Fibroblast of lung (primary cell): ENCODE measurements around the gene SMC1B. TPM values are rescaled to one million over a fixed set of nuclear protein-coding genes. Genes with fewer than 3 reads are reported as not detected.

Experiments used
- DNase-seq, 2 donors: peaks; one replicate each; pipeline versions ENCODE4 v3.0.0 to v3.0.0-alpha.2; 2010; ENCODE audit warnings: low read depth in 2 of 2
- H2AFZ ChIP-seq: 2 replicates; pipeline ENCODE4 v1.5.1; 2012; ENCODE audit warnings: low read length, control low read depth, inconsistent platforms
- H3K27ac ChIP-seq: 2 replicates; pipeline ENCODE4 v1.5.1; 2011; ENCODE audit warnings: low read length, control low read depth; ENCODE audit not compliant: insufficient read depth
- H3K27me3 ChIP-seq: 2 replicates; pipeline ENCODE4 v1.5.1; 2011; ENCODE audit warnings: mild to moderate bottlenecking, low read length; ENCODE audit not compliant: control insufficient read depth, insufficient read depth
- H3K36me3 ChIP-seq: 2 replicates; pipeline ENCODE4 v1.5.1; 2011; ENCODE audit warnings: low read length; ENCODE audit not compliant: control insufficient read depth, insufficient read depth
- H3K4me1 ChIP-seq: 2 replicates; pipeline ENCODE4 v1.5.1; 2011; ENCODE audit warnings: low read length; ENCODE audit not compliant: control insufficient read depth, insufficient read depth; ENCODE audit errors: extremely low read depth
- H3K4me2 ChIP-seq: 2 replicates; pipeline ENCODE4 v1.5.1; 2011; ENCODE audit warnings: low read length, control low read depth; ENCODE audit not compliant: insufficient read depth; ENCODE audit errors: extremely low read depth
- H3K4me3 ChIP-seq, 4 experiments: fragments of 200-600 bp in 1 of 4; sonication (generic) in 1 of 4; replicated peaks in 1 of 4; 2 replicates each; pipeline ENCODE4 v1.5.1; 2011 to 2016; ENCODE audit warnings: low read length in 4 of 4, low read depth in 3 of 4, mild to moderate bottlenecking in 3 of 4, control low read depth in 2 of 4, inconsistent platforms in 1 of 4, mixed read lengths in 1 of 4; ENCODE audit not compliant: insufficient read depth in 1 of 4; ENCODE audit errors: control extremely low read depth in 1 of 4
- H3K79me2 ChIP-seq: 2 replicates; pipeline ENCODE4 v1.5.1; 2012; ENCODE audit warnings: mild to moderate bottlenecking, low read length, inconsistent platforms; ENCODE audit not compliant: control insufficient read depth, insufficient read depth
- H3K9ac ChIP-seq: 2 replicates; pipeline ENCODE4 v1.5.1; 2011; ENCODE audit warnings: mild to moderate bottlenecking, low read length, control low read depth; ENCODE audit not compliant: insufficient read depth
- H3K9me3 ChIP-seq: 2 replicates; pipeline ENCODE4 v1.5.1; 2012; ENCODE audit warnings: low read depth, low read length; ENCODE audit not compliant: control insufficient read depth, insufficient read depth
- H4K20me1 ChIP-seq: 2 replicates; pipeline ENCODE4 v1.5.1; 2011; ENCODE audit warnings: low read length; ENCODE audit not compliant: control insufficient read depth, insufficient read depth; ENCODE audit errors: extremely low read depth
- EZH2 ChIP-seq: IDR thresholded peaks from 2 replicates; pipeline ENCODE4 v1.5.1; 2012; ENCODE audit warnings: low read length, control low read depth, mild to moderate bottlenecking; ENCODE audit errors: missing control alignments
- polyA plus RNA-seq, 2 donors: library from polyadenylated mRNA; depleted of rRNA in 1 of 2; stranded (reverse) in 1 of 2; unstranded in 1 of 2; fragments of >200 nt; gene quantifications; 2 replicates each; pipeline ENCODE4 v1.2.1, GENCODE V29; 2011 to 2012; ENCODE audit warnings: missing spikeins in 1 of 2
- total RNA-seq: library from RNA; depleted of rRNA; stranded (reverse); fragments of >200 nt; gene quantifications from 2 replicates; pipeline ENCODE4 v1.2.1, GENCODE V29; 2014
- TF ChIP-seq, protein P1 (sequence below), 2 donors: IDR thresholded peaks in 1 of 2; conservative IDR thresholded peaks in 1 of 2; 1 replicate in 1 of 2; 2 replicates in 1 of 2; pipeline ENCODE4 v1.5.1; 2011 to 2012; ENCODE audit warnings: low read length in 2 of 2, control low read depth in 1 of 2, inconsistent platforms in 1 of 2, low read depth in 1 of 2, mild to moderate bottlenecking in 1 of 2

SMC1B gene
- total and polyA plus RNA-seq, 2 donors (not counting 1 experiment from before 2014, with no cell fraction given) = not detected

GRCh38 chr22:45341498-45341897 is 71.9 kb downstream of the SMC1B start:
- H3K9me3 ChIP-seq = no peaks in the 10 kb centered on the region
- H4K20me1 ChIP-seq = no peaks in the 10 kb centered on the region
- H3K36me3 ChIP-seq = peaks cover 3% of the 10 kb centered on the region

DNA sequence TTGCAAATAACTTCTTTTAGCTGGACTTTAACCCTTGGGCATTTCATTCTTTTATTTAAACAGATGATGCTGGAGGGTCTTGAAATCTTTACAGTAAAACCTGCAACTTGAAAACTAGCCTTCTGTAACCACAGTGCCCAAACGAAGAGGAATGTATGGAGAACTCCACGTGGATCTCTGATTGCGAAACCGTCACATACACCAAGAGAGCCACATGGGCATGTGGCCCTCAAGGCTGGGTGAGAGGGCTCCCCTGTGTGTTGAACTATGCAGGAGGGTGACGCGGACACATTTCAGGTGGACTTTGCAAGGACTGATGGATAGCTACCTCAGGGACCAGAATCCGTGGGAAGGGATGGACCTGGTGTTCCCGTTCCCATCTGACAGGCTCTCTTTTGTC is 73.1 kb downstream of the SMC1B start:
- Histone ChIP-seq H3K4me1 (no peaks in the 10 kb centered on the region), H3K27ac (no peak overlapping the region), H2AFZ (no peak overlapping the region), H3K79me2 (no peaks in the 10 kb centered on the region), H3K9me3 (no peaks in the 10 kb centered on the region), H4K20me1 (no peaks in the 10 kb centered on the region), H3K4me3 (no peak overlapping the region), H3K36me3 (peaks cover 6% of the 10 kb centered on the region), H3K27me3 (no peaks in the 10 kb centered on the region), H3K9ac (no peak overlapping the region), H3K4me2 (no peak overlapping the region)
- no peak for DNase-seq
- TF ChIP-seq, protein P1, sequence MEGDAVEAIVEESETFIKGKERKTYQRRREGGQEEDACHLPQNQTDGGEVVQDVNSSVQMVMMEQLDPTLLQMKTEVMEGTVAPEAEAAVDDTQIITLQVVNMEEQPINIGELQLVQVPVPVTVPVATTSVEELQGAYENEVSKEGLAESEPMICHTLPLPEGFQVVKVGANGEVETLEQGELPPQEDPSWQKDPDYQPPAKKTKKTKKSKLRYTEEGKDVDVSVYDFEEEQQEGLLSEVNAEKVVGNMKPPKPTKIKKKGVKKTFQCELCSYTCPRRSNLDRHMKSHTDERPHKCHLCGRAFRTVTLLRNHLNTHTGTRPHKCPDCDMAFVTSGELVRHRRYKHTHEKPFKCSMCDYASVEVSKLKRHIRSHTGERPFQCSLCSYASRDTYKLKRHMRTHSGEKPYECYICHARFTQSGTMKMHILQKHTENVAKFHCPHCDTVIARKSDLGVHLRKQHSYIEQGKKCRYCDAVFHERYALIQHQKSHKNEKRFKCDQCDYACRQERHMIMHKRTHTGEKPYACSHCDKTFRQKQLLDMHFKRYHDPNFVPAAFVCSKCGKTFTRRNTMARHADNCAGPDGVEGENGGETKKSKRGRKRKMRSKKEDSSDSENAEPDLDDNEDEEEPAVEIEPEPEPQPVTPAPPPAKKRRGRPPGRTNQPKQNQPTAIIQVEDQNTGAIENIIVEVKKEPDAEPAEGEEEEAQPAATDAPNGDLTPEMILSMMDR (conservative IDR thresholded peaks at IDR 0.05 in 1 of 2, IDR thresholded peaks at IDR 0.05 in 1 of 2; ENCODE audit: low read depth in 1 of 2, low read length in 2 of 2) = no peak
- TF ChIP-seq EZH2 = no peak

More at GRCh38 chr22:45341498-45341897, 71.9 kb downstream of the SMC1B start:
- H3K4me1 ChIP-seq = no peaks in the 10 kb centered on the region
- no peak for DNase-seq
- H3K27me3 ChIP-seq = no peaks in the 10 kb centered on the region
- TF ChIP-seq, protein P1 (conservative IDR thresholded peaks at IDR 0.05 in 1 of 2, IDR thresholded peaks at IDR 0.05 in 1 of 2; ENCODE audit: low read depth in 1 of 2, low read length in 2 of 2) = no peak
- TF ChIP-seq EZH2 = no peak
- no peak overlapping the region for H3K4me2 ChIP-seq
- H3K27ac ChIP-seq = no peak overlapping the region
- no peak overlapping the region for H3K9ac ChIP-seq
- H2AFZ ChIP-seq = no peak overlapping the region
- no peak overlapping the region for H3K4me3 ChIP-seq
- no peaks in the 10 kb centered on the region for H3K79me2 ChIP-seq

DNA sequence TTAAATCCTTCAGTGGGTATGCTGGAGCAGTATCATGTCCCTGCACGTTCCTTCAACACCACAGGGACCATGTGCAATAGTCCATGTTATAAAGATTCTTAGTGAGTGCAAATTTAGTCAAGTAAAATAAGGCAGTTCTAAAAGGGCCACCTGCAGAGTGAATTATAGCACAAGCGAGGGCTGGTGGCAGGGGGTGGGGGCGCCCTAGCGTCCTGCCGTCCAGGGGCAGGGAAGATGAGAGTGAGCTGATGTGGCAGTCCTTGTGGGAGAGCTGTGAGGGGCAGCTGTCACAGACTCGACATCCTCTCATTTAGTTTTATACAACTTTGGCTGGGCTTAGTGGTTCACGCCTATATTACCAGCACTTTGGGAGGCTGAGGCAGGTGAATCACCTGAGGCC is 74.6 kb downstream of the SMC1B start:
- H3K9ac ChIP-seq = no peak overlapping the region
- no peak overlapping the region for H2AFZ ChIP-seq
- DNase-seq = no peak
- H4K20me1 ChIP-seq = no peaks in the 10 kb centered on the region
- H3K79me2 ChIP-seq = no peaks in the 10 kb centered on the region
- H3K27me3 ChIP-seq = no peaks in the 10 kb centered on the region
- no peak overlapping the region for H3K4me2 ChIP-seq
- H3K27ac ChIP-seq = no peak overlapping the region
- TF ChIP-seq EZH2 = no peak
- TF ChIP-seq, protein P1 (conservative IDR thresholded peaks at IDR 0.05 in 1 of 2, IDR thresholded peaks at IDR 0.05 in 1 of 2; ENCODE audit: low read depth in 1 of 2, low read length in 2 of 2) = no peak
- no peaks in the 10 kb centered on the region for H3K9me3 ChIP-seq
- no peak overlapping the region for H3K4me3 ChIP-seq
- H3K4me1 ChIP-seq = no peaks in the 10 kb centered on the region
- peaks cover 10% of the 10 kb centered on the region for H3K36me3 ChIP-seq
